ENCODE results near the gene IL17F.

GRCh38 chr6:52293067-52293466, 48.8 kb upstream of the IL17F start:
- TF ChIP-seq EZH2 (IDR thresholded peaks at IDR 0.05; ENCODE audit: low read length) (no peak), CTCF (optimal IDR thresholded peaks at IDR 0.05 in 1 of 3, IDR thresholded peaks at IDR 0.05 in 1 of 3, conservative IDR thresholded peaks at IDR 0.05 in 1 of 3; ENCODE audit: extremely low read depth in 1 of 3, insufficient read depth in 2 of 3, low read length in 3 of 3) (no peak)
